ENCODE data around the gene TSC22D1.
"Not testable (repeated sequence)": the region's sequence is repeated elsewhere in the genome, so short reads cannot be mapped to it uniquely, and the experiment has no call there.

Gene TSC22D1

DNA sequence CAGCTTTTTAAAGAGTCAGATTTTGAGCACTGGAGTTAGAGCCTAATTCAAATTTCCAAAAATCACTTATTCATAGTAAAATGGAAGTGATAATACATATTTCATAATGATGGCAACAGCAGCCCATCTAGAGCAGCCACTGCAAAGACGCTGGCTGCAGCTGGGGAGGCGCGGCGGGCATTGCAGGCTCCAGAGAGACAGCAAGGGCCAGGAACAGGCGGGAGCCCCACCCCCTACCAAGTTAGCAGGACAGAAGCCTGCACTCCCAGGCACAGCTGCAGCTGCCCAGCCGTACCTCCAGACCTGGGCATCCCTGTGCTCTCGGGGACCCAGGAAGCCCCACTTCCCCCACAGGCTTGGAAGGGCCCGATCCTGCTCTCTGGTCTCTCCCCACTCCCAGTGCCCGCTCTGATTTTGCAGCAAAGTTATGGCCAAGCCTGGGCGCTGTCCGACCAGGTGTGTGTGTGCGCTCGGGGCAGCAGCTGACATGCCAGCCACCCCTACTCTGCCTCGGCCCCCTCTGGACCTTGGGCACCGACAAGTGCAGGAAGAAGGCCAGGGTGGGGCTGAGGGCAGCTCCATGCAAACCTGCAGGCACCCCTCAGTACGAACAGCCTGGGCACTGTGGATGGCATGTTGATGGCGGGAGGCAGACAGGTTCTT is 117.7 kb downstream of the TSC22D1 start:
- TF ChIP-seq, protein P1, sequence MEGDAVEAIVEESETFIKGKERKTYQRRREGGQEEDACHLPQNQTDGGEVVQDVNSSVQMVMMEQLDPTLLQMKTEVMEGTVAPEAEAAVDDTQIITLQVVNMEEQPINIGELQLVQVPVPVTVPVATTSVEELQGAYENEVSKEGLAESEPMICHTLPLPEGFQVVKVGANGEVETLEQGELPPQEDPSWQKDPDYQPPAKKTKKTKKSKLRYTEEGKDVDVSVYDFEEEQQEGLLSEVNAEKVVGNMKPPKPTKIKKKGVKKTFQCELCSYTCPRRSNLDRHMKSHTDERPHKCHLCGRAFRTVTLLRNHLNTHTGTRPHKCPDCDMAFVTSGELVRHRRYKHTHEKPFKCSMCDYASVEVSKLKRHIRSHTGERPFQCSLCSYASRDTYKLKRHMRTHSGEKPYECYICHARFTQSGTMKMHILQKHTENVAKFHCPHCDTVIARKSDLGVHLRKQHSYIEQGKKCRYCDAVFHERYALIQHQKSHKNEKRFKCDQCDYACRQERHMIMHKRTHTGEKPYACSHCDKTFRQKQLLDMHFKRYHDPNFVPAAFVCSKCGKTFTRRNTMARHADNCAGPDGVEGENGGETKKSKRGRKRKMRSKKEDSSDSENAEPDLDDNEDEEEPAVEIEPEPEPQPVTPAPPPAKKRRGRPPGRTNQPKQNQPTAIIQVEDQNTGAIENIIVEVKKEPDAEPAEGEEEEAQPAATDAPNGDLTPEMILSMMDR (conservative IDR thresholded peaks at IDR 0.05; ENCODE audit: low read depth, low read length), result no peak
- no peak for DNase-seq (ENCODE audit: low read depth)
- H3K4me3 ChIP-seq (ENCODE audit: low read depth, low read length), result no peak overlapping the region

DNA sequence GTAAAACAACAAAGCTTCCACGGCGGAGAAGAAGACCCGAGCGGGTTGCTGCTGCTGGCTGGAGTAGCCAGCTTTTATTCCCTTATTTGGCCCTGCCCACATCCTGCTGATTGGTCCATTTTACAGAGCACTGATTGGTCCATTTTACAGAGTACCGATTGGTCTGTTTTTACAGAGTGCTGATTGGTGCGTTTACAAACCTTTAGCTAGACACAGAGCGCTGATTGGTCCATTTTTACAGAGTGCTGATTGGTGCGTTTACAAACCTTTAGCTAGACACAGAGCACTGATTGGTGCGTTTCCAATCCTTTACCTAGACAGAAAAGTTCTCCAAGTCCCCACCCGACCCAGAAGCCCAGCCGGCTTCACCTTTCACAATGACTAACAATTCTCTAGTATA is 119.9 kb downstream of the TSC22D1 start:
- H3K4me3 ChIP-seq (ENCODE audit: low read depth, low read length); DNase-seq (ENCODE audit: low read depth): not testable (repeated sequence)

DNA sequence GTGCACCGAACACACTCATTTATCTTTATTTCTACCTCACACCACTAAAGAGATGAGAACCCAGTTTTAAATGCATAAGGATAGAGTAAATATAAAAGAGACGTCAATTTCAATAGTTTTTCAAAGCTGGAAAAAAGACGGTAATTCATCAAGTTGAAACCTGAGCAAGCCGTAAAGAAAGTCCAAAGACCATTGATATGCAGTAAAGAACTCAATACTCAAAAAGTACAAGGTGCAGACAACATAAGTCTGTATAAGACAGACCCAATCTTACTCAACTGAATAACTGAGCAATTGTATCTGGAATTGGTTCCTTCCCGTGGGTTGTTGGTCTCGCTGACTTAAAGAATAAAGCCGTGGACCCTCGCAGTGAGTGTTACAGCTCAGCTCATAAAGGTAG is 120.4 kb downstream of the TSC22D1 start:
- TF ChIP-seq, protein P1 (conservative IDR thresholded peaks at IDR 0.05; ENCODE audit: low read depth, low read length), result no peak
- no peak for DNase-seq (ENCODE audit: low read depth)

DNA sequence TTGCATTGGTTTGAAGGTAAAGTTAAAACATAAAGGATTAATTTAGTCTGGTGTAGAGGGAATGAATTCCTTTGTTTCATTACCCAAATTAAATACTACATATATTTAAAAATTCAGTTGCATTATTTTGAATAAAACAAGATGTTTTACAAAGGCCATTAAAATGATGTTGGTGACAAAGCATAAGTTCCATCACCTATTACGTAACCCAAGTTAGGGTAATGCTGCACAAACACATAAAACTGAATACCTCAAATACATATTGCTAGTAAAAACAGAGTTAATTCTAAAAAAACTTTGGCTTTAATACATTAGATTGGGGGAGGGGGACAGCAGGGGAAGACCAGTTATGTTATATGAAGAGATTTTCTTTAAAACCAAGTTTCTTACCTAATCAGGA is 122.2 kb downstream of the TSC22D1 start:
- DNase-seq (ENCODE audit: low read depth), result no peak

More for the DNA sequence above, 120.4 kb downstream of the TSC22D1 start:
- H3K4me3 ChIP-seq (ENCODE audit: low read depth, low read length), result no peak overlapping the region

GRCh38 chr13:44453069-44453468 is 123.1 kb downstream of the TSC22D1 start:
- no peak for DNase-seq (ENCODE audit: low read depth)
- TF ChIP-seq, protein P1 (conservative IDR thresholded peaks at IDR 0.05; ENCODE audit: low read depth, low read length), result no peak
- no peak overlapping the region for H3K4me3 ChIP-seq (ENCODE audit: low read depth, low read length)

More for the DNA sequence above, 122.2 kb downstream of the TSC22D1 start:
- TF ChIP-seq, protein P1 (conservative IDR thresholded peaks at IDR 0.05; ENCODE audit: low read depth, low read length), result no peak
- no peak overlapping the region for H3K4me3 ChIP-seq (ENCODE audit: low read depth, low read length)

- H3K4me3 ChIP-seq (ENCODE audit: low read depth, low read length), result no peak overlapping the region
- DNase-seq (ENCODE audit: low read depth), result no peak
- TF ChIP-seq, protein P1 (conservative IDR thresholded peaks at IDR 0.05; ENCODE audit: low read depth, low read length), result no peak
Measured at GRCh38 chr13:44452418-44452817, 123.7 kb downstream of the TSC22D1 start.

GRCh38 chr13:44451651-44452050 is 124.5 kb downstream of the TSC22D1 start:
- DNase-seq (ENCODE audit: low read depth), result no peak
- H3K4me3 ChIP-seq (ENCODE audit: low read depth, low read length), result no peak overlapping the region
- TF ChIP-seq, protein P1 (conservative IDR thresholded peaks at IDR 0.05; ENCODE audit: low read depth, low read length), result no peak
